ENCODE results near the gene FAM163B.
A peak's percentile ranks its signal among the peaks of the same experiment; 100 is the strongest.

Gene FAM163B

GRCh38 chr9:133609311-133610098, at the start of gene FAM163B:
FAM163B (minus strand) TSS chr9:133609389; CDS start chr9:133580223, 29,166 bp downstream.
- H3K9me3 Mint-ChIP-seq: no peaks in the 10 kb centered on the region
- ATAC-seq: peak; percentile 69

GRCh38 chr9:133657120-133657661, 48.0 kb upstream of the FAM163B start:
- Mint-ChIP-seq H3K4me1 (peaks cover 34% of the 10 kb centered on the region), H3K27ac (no peak overlapping the region), H3K9me3 (no peaks in the 10 kb centered on the region), H3K27me3 (peaks cover 76% of the 10 kb centered on the region), H3K4me3 (no peak overlapping the region)
- no peak for ATAC-seq
- no peak for DNase-seq

More at GRCh38 chr9:133609311-133610098, at the start of gene FAM163B:
- Mint-ChIP-seq H3K4me3 (no peak within 1 kb of the TSS), H3K27me3 (peaks cover 73% of the 10 kb centered on the region), H3K27ac (no peak within 1 kb of the TSS), H3K4me1 (peaks cover 18% of the 10 kb centered on the region)
- DNase-seq: peak; percentile 30 to 39

GRCh38 chr9:133656211-133657119, 47.3 kb upstream of the FAM163B start:
- peak in 1 of 2 donors; percentile 29 for DNase-seq

GRCh38 chr9:133655701-133656100, 46.5 kb upstream of the FAM163B start:
- DNase-seq (no peak), ATAC-seq (no peak)
- peaks cover 81% of the 10 kb centered on the region for H3K27me3 Mint-ChIP-seq
- no peak overlapping the region for H3K4me3 Mint-ChIP-seq
- H3K27ac Mint-ChIP-seq: no peak overlapping the region
- no peaks in the 10 kb centered on the region for H3K9me3 Mint-ChIP-seq
- H3K4me1 Mint-ChIP-seq: peaks cover 34% of the 10 kb centered on the region

More at GRCh38 chr9:133656211-133657119, 47.3 kb upstream of the FAM163B start:
- H3K27ac Mint-ChIP-seq: no peak overlapping the region
- peak; percentile 58 for ATAC-seq
- peaks cover 80% of the 10 kb centered on the region for H3K27me3 Mint-ChIP-seq
- H3K9me3 Mint-ChIP-seq: no peaks in the 10 kb centered on the region
- H3K4me3 Mint-ChIP-seq: no peak overlapping the region
- peaks cover 34% of the 10 kb centered on the region for H3K4me1 Mint-ChIP-seq

GRCh38 chr9:133654736-133655657, 45.8 kb upstream of the FAM163B start:
- DNase-seq (no peak), ATAC-seq (no peak)
- Mint-ChIP-seq H3K4me3 (no peak overlapping the region), H3K9me3 (no peaks in the 10 kb centered on the region), H3K4me1 (peaks cover 31% of the 10 kb centered on the region), H3K27me3 (peaks cover 83% of the 10 kb centered on the region), H3K27ac (no peak overlapping the region)

- DNase-seq: no peak
- Mint-ChIP-seq H3K9me3 (no peaks in the 10 kb centered on the region), H3K27ac (no peak overlapping the region), H3K27me3 (peaks cover 73% of the 10 kb centered on the region), H3K4me3 (no peak overlapping the region), H3K4me1 (peaks cover 18% of the 10 kb centered on the region)
- no peak for ATAC-seq
Observed at GRCh38 chr9:133653638-133654037, 44.4 kb upstream of the FAM163B start.

GRCh38 chr9:133650026-133650425, 40.8 kb upstream of the FAM163B start:
- ATAC-seq (no peak), DNase-seq (no peak)
- H3K27ac Mint-ChIP-seq: peak overlapping the region in 1 of 2 donors; percentile 40
- no peaks in the 10 kb centered on the region for H3K9me3 Mint-ChIP-seq
- no peak overlapping the region for H3K4me3 Mint-ChIP-seq
- H3K4me1 Mint-ChIP-seq: no peaks in the 10 kb centered on the region
- H3K27me3 Mint-ChIP-seq: peaks cover 37% of the 10 kb centered on the region

- Mint-ChIP-seq H3K4me1 (no peaks in the 10 kb centered on the region), H3K9me3 (no peaks in the 10 kb centered on the region), H3K27me3 (peaks cover 30% of the 10 kb centered on the region), H3K27ac (no peak overlapping the region), H3K4me3 (no peak overlapping the region)
- no peak for DNase-seq
- ATAC-seq: no peak
Observed at GRCh38 chr9:133649194-133649593, 40.0 kb upstream of the FAM163B start.

- H3K9me3 Mint-ChIP-seq: no peaks in the 10 kb centered on the region
- no peak overlapping the region for H3K27ac Mint-ChIP-seq
Observed at GRCh38 chr9:133647765-133648469, 38.7 kb upstream of the FAM163B start.

GRCh38 chr9:133647148-133647547, 38.0 kb upstream of the FAM163B start:
- ATAC-seq: no peak
- Mint-ChIP-seq H3K4me3 (no peak overlapping the region), H3K27me3 (peaks cover 15% of the 10 kb centered on the region), H3K4me1 (no peaks in the 10 kb centered on the region), H3K27ac (no peak overlapping the region), H3K9me3 (no peaks in the 10 kb centered on the region)
- no peak for DNase-seq

More at GRCh38 chr9:133647765-133648469, 38.7 kb upstream of the FAM163B start:
- ATAC-seq: no peak
- DNase-seq: no peak
- no peak overlapping the region for H3K4me3 Mint-ChIP-seq
- peaks cover 23% of the 10 kb centered on the region for H3K27me3 Mint-ChIP-seq
- H3K4me1 Mint-ChIP-seq: no peaks in the 10 kb centered on the region

GRCh38 chr9:133645021-133645765, 36.0 kb upstream of the FAM163B start:
- no peak for DNase-seq
- no peaks in the 10 kb centered on the region for H3K9me3 Mint-ChIP-seq
- H3K4me1 Mint-ChIP-seq: no peaks in the 10 kb centered on the region
- ATAC-seq: no peak
- no peak overlapping the region for H3K27ac Mint-ChIP-seq
- H3K4me3 Mint-ChIP-seq: no peak overlapping the region
- peaks cover 6% of the 10 kb centered on the region for H3K27me3 Mint-ChIP-seq

GRCh38 chr9:133643978-133644760, 35.0 kb upstream of the FAM163B start:
- no peak for DNase-seq
- no peak overlapping the region for H3K4me3 Mint-ChIP-seq
- H3K4me1 Mint-ChIP-seq: no peaks in the 10 kb centered on the region
- no peaks in the 10 kb centered on the region for H3K9me3 Mint-ChIP-seq
- no peak for ATAC-seq
- no peaks in the 10 kb centered on the region for H3K27me3 Mint-ChIP-seq
- no peak overlapping the region for H3K27ac Mint-ChIP-seq

GRCh38 chr9:133643362-133643755, 34.2 kb upstream of the FAM163B start:
- no peaks in the 10 kb centered on the region for H3K9me3 Mint-ChIP-seq
- no peak for DNase-seq
- H3K27ac Mint-ChIP-seq: no peak overlapping the region
- H3K4me3 Mint-ChIP-seq: no peak overlapping the region
- H3K4me1 Mint-ChIP-seq: no peaks in the 10 kb centered on the region
- H3K27me3 Mint-ChIP-seq: no peaks in the 10 kb centered on the region
- ATAC-seq: no peak
